ENCODE data around the gene RIPK4. TPM values are rescaled to one million over a fixed set of nuclear protein-coding genes. Genes with fewer than 3 reads are reported as not detected.

Gene RIPK4
- total RNA-seq, 1 donor from 2014 or later, result 34.3 TPM

DNA sequence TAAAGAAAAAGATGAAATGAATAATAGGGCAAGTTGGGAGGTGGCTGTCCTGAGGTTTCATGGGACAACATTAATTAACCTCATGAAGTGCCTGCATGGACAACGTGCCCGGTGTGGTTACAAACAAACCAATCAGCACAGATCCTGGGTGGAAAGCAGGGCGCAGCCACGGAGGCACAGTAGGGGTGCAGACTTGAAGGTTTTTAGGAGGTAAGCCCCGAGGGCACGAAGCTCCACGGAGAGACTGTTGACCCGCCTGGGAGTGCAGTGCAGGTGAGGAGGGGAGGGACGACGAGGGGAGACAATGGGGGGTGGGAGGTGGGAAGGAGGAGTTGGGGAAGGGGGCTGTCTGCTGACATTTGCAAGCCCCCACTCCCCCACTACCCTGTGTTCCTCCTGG, 2.3 kb upstream of the RIPK4 start:
- DNase-seq (ENCODE audit: low spot score), result no peak

DNA sequence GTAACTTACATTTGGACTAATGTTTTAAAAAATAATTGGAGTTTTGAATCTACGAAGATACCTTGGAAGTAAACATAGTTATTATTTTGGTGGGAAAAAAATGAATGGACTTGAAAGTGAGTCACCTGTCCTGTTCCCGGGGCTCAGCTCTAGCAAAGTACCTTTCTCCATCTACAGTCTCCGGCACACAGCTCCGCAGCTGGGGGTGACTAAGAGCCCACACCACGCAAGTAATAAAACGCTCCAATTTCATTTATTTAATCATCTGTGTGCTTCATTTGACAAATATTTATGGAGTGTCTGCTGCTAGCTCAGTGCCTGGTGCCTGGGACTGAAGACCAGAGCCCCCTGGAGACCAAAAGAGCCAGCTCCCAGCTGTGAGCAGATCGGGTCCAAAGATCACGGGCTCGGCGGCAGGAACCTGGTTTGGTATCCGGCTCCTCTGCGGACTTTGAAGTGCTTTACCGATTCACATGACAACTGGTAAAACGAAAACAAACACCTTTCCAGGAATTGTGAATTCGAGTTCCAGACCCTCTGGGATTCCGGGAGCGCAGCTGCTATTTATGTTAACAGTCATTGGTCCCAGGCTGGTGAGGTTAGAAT, 1.7 kb upstream of the RIPK4 start:
- DNase-seq (ENCODE audit: low spot score), result no peak

- DNase-seq (ENCODE audit: low spot score), result no peak
Measured at GRCh38 chr21:41767606-41768436, 969 bp upstream of the RIPK4 start.

DNA sequence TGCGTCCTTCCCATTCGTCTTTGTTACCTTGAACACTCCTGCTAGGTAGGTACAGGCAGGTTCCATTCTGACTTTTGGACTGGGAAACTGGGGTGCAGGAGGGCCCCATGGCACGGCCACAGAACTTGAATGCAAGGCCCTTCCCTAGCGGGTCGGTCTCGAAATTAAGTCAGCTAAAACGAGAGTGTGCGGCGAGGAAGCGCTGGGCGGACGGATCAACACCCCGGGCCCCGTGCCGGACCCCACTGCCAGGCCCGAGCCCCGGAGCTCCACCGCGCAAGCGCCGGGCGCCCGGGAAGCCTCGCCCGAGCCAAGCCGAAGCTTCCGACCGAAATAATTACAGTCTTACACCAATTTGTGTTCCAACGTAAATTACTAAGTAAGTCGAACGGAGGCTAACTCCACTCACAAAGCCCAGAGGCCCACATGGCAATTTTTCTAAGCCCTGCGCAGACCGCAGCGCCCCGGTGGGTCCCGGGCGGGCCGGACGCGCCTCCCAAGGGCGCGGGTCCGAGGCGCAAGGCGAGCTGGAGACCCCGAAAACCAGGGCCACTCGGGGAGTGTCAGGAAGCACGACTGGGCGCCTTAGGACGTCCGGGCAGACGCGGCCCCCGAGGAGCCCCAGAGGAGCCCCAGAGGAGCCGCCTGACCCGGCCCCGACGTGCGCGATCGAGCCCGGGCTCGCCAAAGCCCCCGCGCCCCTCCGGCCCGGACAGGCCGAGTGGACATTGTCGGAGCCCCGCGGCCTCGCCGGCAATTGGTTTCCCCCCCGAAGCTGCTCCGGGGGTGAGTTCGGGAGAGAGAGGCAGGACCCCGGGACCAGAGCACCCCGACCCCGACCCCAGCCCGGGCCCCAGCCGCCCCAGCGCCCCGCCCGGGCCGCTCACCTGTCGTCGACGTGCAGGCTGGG, 624 bp downstream of the RIPK4 start:
- no peak for DNase-seq (ENCODE audit: low spot score)

DNA sequence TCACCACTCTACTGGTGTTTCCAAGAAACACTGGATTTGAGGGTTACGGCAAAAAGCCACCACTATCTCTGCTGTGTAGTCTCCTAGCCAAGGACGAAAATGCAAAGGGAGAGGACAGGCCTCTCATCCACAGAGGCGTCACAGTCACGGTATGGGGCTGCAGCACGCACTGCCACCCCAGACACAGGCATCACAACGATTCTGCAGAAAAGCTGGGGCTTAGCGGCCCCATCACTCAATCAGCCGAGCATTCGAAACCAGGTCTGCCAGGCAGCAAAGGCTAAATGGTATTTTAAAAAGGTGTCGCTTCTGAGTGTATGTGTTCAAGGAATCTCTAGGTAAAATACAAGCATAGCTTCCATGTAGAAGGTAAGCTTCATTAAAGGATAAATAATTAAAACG, 1.4 kb downstream of the RIPK4 start:
- DNase-seq (ENCODE audit: low spot score), result no peak

DNA sequence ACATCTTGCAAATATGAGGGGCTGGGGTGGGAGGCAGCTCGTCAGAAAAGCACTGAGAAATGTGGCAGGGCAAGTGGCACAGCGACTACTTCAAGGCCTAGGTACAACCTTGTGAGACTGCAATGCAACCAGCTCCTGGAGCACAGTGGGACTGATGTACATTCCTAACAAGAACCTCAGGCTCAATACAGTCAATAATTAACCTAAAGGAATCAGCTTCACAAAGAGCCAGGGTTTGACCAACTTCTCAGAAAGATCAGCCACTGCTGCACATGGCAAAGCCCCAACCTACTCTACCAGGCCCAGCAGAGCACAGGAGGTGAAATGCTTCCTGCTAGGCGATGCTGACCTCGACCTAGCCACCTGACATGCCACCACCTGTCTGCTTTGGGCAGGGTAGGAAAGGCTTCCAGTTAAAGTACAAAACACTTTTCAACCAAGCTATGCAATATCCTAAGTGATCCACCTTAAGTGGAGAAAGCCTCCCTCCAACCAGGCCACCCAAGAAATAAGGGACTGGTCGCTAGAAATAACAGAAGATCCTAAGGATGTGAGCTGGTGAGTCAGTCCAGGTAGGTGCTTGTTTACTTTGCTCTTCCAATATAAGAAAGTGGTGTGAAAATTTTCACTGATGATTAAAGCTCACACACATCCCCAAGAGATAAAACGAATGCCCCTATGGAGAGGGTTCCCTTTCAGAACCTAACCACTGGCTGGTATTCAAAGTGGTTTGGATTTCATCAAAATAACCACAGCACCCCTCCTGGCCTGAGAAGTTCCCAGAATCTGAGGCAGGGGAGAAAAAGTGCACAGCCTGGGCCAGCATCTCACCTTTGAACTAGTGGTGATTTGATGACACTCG, 2.1 kb downstream of the RIPK4 start:
- no peak for DNase-seq (ENCODE audit: low spot score)

- no peak for DNase-seq (ENCODE audit: low spot score)
Measured at GRCh38 chr21:41763996-41764395, 2.9 kb downstream of the RIPK4 start.

DNA sequence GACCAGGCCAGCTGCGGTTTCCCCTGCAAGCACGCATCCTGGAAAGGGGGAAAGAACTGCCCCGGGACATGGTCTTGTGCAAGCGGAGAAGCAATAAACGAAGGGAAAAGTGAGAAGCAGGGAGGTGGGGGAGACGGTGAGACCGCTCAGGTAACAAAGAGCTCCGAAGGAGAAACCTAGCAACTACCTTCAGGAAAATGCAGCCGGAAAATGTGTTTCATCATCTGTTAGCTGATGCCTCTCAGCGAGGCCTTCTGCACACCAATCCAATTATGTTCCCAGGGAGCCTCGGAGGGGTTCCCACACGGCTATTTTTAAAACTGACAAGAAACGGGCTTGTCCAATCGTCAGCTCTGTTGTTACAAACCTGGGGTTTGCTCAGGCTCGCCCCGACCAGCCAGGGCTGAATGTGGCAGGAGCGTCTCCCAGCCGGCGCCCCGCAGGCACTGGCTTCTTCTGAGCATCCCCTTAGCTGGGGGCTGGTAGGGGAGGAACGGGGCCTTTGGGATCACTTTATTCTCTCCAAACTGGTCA, 3.4 kb downstream of the RIPK4 start:
- DNase-seq (ENCODE audit: low spot score), result no peak

- no peak for DNase-seq (ENCODE audit: low spot score)
Measured at GRCh38 chr21:41762753-41763152, 4.1 kb downstream of the RIPK4 start.

DNA sequence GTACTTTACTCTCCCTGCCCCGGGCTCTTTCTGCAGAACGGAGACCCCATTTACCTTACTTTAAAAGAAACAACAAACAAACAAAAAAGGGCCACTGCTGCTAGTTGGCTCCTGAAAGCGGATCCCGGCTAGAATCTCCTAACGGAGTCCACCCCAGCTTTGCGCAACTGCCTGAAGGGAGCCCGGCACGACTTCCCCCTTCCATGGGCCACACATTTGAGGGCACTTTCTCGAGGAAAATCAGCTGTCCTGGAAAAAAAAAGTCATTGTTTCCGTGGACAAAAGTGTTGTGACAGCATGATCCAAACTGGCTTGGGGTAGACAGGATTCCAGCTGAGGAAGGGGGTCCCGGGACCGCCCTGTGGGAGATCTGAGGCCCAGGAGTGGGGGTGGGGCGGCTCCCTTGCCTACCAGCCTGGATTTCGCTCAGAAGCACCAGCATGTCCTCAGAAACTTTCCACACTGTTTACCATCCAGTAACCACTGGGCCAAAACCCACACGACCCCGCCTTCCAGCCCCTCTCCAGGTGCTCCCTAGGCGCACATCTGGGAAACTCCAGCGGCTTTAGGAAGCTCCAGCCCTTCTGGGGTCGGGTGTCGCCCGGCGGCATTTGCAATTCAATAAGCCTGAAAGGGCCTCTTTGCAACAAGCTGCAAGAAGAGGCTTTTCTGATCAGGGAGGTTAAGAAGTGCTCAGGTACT, 4.8 kb downstream of the RIPK4 start:
- no peak for DNase-seq (ENCODE audit: low spot score)

GRCh38 chr21:41761211-41761933, 5.5 kb downstream of the RIPK4 start:
- DNase-seq (ENCODE audit: low spot score), result no peak

DNA sequence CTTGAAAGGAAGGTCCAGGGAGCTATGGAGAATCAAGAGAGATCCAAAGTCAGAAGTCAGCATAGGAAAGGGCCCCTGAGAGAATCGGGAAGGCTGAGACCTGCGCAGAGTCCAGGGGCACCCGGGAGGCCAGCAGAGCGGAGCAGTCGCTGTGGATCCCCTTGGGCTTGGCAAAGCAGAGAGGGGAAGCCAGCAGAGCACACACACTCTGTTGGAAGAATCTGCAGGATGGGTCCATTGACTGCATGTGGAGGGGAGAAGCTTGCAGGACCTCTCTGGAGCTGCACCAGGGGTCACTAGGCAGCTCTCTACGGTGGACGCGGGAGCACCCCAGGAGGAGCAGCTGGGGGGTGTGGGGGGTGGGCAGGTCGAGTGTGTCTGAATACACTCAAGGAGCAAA, 6.4 kb downstream of the RIPK4 start:
- no peak for DNase-seq (ENCODE audit: low spot score)

DNA sequence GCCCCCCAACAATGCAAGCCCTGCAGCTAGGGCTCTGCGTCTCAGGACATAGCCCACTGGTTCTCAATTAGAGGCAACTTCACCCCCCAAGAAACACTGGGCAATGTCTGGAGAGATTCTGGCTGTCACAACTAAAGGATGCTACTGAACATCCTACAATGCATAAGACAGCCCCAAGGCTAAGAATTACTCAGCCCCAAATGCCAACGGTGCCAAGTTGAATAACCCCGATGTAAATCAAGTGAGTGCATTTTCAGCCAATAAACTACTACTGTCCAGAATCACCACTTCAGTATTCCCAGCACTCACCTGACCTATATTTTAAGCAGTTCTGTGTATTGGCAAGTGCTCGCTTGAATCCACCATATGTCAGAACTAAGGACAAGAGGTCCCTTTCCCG, 6.9 kb downstream of the RIPK4 start:
- DNase-seq (ENCODE audit: low spot score), result no peak

- no peak for DNase-seq (ENCODE audit: low spot score)
Measured at GRCh38 chr21:41759214-41759840, 7.5 kb downstream of the RIPK4 start.

DNA sequence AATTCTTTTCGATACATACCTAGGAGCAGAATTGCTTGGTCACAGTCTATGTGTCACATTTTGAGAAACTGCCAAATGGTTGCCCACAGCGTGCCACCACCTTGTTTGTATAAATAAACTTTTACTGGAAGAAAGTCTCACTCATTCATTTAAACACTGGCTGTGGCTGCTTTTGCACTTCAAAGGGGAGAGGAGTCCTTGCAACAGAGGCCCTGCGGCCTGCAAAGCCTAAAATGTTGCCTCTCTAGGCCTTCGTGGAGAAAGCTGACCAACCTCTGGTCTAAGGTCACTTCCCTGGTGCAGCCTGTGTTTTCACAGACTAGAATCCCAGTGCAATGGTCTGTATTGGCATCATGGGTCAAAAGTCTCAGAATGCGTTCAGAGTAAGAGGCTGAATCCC, 8.3 kb downstream of the RIPK4 start:
- no peak for DNase-seq (ENCODE audit: low spot score)

GRCh38 chr21:41755934-41756773, 10.7 kb downstream of the RIPK4 start:
- no peak for DNase-seq (ENCODE audit: low spot score)

DNA sequence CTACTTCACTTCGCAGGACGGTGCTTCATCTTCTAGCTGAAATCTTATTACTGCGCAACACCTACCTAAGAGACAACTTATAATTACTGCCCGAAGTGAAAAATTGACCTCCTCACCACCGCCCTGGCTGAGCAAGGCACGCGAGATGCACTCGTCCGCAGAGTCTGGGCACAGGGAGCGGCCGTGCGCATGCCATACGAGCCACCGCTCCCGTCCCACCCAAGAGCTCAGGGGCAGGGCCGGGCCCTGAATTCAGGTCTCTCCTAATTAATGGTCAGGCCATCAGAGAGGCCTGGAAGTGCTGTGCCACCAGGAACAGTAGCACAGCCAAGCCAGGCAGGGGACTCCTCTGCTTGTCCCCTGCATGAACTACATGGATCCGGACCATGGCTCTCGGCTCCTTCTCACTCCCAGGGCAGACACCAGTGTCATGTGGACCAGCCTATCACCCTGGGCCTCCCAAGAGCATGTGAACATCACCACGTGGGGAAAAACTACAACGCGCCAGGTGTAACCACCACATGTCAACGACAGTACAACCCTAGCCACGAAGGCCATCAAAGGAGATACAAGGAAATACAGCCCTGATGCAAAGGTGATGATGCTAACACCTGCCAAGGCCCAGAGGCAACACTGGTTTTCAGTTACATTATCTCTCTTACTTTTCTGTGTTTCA, 11.5 kb downstream of the RIPK4 start:
- no peak for DNase-seq (ENCODE audit: low spot score)

GRCh38 chr21:41754479-41754891, 12.4 kb downstream of the RIPK4 start:
- no peak for DNase-seq (ENCODE audit: low spot score)
